Activated CD8-positive, alpha-beta memory T cell treated with anti-CD3 and anti-CD28 coated beads for 4 hours (primary cell): ENCODE measurements around the gene SYDE1.

Experiments
- DNase-seq, 2 donors: peaks; one replicate each; pipeline ENCODE4 v3.0.0-alpha.2; 2020; ENCODE audit warnings: low read depth in 2 of 2

SYDE1 gene

GRCh38 chr19:15108145-15108844 lies 1.1 kb downstream of the SYDE1 start:
- DNase-seq, result no peak

DNA sequence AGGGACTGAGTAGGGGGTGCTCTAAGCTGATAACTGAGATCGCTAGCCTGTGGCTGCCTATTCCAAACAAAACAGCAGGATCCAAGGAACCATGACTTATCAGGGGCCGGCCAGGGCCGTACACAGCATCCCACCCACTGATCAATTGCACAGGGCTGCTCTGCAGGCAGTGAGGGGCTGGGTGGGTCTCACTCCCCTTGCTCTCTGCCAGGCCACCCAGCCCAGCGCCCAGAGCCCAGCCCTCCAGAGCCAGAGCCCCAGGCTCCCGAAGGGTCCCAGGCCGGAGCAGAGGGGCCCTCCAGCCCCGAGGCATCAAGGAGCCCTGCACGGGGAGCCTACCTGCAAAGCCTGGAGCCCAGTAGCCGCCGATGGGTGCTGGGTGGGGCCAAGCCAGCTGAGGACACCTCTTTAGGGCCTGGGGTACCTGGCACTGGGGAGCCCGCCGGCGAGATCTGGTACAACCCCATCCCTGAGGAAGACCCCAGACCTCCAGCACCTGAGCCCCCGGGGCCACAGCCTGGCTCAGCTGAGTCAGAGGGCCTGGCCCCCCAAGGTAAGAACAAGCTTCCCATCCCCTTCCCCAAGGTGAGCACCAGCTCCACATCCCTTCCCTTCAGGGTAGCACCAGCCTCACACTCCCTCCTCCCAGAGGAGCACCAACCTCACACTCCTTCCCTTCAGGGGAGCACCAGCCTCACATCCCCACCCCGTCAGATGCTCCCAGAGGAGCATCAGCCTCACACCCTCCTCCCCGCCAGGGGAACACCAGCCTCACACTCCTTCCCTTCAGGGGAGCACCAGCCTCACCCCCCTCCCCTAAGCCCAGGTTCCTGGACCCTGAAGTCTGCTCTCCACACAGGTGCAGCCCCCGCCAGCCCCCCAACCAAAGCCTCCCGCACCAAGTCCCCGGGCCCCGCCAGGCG lies 1.9 kb downstream of the SYDE1 start:
- DNase-seq, result no peak

DNA sequence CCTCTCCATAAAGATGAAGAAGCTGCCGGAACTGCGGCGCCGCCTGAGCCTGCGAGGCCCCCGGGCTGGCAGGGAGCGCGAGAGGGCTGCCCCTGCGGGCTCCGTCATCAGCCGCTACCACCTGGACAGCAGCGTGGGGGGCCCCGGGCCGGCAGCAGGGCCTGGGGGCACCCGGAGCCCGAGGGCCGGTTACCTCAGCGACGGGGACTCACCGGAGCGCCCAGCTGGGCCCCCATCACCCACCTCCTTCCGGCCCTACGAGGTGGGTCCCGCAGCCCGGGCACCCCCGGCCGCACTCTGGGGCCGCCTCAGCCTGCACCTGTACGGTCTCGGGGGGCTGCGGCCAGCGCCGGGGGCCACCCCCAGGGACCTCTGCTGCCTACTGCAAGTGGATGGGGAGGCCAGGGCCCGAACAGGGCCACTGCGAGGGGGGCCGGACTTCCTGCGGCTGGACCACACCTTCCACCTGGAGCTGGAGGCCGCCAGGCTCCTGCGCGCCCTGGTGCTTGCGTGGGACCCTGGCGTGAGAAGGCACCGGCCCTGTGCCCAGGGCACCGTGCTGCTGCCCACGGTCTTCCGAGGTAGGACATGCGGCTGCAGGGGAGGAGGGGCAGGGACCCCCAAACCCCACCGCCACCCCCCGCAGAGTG lies 2.7 kb downstream of the SYDE1 start:
- no peak for DNase-seq

GRCh38 chr19:15110418-15110815 lies 3.2 kb downstream of the SYDE1 start:
- DNase-seq, result no peak

GRCh38 chr19:15111758-15112157 lies 4.6 kb downstream of the SYDE1 start:
- DNase-seq, result no peak

DNA sequence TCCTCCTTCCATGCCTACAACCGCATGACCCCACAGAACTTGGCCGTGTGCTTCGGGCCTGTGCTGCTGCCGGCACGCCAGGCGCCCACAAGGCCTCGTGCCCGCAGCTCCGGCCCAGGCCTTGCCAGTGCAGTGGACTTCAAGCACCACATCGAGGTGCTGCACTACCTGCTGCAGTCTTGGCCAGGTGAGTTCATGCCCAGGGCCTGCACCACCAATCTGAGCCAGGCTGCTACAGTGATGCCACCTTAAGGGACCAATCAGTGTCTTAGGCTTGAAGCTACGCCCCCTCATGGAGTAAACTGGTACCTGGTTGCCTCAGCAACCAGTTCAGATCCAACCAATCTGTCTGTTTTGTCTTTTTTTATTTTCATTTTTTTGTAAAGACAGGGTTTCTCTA lies 5.2 kb downstream of the SYDE1 start:
- no peak for DNase-seq

DNA sequence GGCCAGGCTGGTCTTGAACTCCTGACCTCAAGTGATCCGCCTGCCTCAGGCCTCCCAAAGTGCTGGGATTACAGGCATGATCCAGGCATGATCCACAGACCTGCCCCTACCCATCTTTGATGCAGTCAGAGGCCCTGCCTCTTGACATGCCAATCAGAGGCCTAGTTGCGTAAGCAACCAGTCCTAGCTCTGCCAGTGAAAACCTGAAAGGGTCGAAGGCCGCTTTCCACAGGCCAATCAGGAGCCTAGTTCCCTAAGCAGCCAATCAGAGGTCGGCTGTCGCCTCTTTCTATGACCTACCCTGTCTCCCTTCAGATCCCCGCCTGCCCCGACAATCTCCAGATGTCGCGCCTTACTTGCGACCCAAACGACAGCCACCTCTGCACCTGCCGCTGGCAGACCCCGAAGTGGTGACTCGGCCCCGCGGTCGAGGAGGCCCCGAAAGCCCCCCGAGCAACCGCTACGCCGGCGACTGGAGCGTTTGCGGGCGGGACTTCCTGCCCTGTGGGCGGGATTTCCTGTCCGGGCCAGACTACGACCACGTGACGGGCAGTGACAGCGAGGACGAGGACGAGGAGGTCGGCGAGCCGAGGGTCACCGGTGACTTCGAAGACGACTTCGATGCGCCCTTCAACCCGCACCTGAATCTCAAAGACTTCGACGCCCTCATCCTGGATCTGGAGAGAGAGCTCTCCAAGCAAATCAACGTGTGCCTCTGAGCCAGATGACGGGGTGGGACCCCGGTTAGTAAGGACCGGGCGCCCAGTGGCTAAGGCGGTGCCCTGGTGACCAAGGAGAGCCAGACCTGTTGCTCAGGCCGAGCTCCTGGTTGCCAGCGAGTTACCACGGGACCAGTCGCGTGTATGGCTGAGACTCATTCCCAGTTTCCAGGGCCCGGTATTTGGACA lies 6.3 kb downstream of the SYDE1 start:
- DNase-seq, result no peak

DNA sequence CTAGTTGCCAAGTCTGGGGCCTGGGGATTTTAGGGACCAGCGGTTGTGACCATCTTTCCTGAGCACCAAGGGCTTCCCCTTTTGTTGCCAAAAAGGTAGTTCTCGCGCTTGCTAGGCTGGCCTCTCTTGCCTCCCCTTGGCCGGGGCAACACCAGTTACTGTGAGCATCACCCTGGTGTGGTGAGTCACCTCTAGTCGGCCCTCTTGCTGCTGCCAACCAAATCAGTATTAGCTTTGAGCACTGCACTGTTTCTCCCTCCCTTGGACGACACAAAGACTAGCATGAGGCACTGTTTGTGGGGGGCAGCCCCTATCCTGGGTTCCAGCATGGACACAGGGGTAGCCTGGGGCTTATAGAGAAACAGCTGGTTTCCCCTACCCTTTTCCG lies 6.9 kb downstream of the SYDE1 start:
- DNase-seq, result no peak

GRCh38 chr19:15115080-15115479 lies 7.9 kb downstream of the SYDE1 start:
- no peak for DNase-seq

DNA sequence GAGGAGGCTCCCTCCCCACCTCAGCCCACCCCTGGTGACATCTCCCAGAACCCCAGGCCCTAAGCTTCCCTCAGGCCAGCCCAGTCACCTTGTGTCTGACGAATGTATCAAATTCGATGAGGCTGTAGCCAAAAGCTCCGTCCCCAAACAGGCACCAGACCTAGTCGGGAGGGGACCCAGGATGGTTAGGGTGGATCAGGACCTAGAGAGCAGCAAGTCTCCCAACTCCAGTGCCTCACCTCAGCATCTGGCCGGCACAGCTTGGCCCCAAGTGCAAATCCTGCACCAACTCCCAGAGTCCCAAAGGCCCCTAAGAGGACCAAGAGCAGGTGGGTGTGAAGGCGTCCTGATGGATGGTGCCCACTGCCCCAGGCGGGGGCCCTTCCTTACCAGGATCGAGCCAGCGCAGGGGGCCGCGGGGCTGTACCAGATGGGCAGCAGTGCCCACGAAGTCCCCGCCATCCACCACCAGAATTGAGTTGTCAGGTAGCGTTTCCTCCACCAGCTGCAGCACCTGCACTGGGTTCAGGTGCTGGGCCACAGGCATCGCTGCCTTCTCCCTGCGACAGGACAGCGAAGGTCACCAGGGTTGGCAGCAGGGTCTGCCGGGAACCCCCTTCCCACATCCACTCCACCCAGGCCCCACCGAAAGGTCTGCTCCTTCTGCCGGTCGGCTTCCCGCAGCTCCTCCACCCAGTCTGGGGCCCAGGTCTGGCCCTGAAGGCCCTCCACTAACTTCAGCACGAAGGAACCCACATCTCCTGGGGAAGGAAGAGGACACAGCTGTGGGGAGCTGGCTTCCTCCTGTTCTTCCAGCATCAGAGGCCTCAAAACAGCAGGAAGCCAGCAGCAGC lies 8.8 kb downstream of the SYDE1 start:
- DNase-seq, result no peak

DNA sequence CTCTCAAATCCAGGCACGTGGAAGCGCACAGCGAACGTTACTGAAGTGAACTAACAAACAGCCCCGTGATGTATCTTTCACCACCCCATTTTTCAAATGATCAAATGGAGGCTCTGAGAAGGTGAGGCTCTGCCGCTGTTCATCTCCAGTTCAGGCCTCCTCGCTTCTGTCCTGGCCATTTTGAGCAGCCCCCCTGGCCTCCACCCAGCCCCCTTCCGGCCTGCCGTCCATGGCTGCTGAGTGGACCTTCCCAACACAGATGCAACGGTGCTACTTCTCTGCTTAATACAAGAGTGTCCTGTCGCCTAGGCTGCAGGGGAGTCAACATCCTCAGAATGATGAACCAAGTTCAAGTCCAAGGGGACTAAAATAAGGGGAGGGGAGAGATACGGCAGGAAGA lies 9.7 kb downstream of the SYDE1 start:
- no peak for DNase-seq

GRCh38 chr19:15118248-15118647 lies 11.0 kb downstream of the SYDE1 start:
- no peak for DNase-seq

DNA sequence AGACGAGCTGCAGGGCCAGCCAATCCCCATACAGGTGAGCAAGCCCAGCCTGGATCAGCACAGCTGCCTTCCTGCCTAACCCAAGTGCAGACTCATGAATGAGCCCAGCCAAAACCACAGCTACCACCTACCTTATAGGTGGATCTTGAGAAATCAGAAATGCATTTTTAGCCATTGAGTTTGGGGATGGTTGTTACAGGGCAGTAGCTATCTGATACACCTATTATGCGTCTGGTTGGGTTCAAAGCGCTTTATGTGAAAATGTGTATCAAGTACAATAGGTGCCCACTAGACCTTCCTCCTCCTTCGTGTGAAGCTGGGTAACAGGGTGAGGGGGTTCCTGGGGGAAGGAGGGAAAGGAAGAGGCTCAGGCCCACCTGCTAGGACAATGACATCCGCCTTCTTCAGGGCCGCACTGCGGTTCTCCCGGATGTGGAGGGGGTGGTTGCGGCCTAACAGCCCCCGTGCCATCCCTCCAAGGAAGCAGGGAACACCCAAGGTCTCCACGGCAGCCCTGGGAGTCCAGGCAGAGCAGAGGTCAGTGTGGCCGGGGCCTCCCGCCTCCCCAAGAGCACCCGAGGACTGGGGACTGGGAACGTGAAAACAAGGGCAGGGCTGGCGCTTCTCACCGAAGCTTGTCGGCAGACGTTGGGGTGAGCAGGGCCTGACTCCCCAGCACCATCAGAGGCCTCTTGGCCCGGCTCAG lies 11.7 kb downstream of the SYDE1 start:
- DNase-seq, result no peak

- DNase-seq, result no peak
Measured at GRCh38 chr19:15120135-15121026, 13.2 kb downstream of the SYDE1 start.

GRCh38 chr19:15122331-15123030 lies 15.3 kb downstream of the SYDE1 start:
- no peak for DNase-seq

DNA sequence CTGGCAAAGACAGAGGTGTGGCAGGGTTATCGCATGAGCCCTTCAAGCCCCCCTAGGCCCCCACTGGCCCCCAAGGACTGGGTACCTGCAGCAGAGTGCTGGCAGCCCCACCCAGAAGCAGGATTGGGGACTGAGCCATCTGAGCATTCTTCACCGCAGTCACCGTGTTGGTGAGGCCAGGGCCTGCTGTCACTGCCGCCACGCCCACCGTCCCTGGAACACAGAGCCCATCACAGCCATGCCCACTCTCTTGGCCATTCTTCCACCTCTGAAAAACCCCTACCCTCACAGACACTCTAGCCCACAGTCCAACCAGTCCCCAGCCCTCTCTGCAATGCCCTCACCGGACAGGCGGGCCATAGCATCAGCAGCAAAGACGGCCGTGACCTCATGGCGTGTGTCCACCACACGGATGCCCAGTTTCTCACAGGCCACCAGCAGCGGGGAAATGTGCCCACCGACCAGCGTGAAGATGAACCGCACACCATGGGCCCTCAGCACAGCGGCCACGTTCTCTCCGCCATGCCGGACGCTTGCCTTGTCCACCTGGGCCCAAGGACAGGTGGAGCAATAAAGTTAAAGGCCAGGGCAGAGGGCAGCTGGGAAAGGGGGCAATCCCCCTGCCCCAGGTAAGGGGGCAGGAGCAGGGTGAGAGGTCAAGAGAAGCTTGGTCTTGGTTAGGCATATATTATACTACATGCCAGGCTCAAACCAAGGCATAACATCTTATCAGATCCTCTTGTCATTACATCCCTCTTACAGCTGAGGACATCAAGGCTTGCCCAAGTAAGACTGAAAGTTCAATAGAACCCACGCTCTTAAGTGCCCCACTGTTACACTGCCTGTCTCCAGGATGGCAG lies 16.1 kb downstream of the SYDE1 start:
- DNase-seq, result no peak

DNA sequence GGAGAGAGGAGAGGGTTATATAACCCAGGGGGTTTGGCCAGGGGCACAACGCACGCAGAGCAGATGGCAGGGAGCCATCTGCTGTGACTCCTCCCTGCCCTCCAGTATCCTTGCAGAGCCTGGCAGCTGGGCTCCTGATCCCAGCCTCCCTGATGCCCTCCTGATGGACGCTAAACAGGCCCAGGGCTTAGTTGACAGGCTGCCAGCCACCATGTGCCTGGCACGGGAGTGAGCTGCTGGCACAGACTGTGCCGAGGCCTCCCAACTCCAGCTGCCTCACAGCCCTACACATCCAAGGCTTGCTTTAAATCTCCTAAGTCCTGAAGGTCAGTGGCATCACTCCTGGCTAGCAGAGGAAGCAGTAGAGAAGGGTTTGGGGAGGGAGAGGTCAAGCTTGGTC lies 16.7 kb downstream of the SYDE1 start:
- DNase-seq, result no peak
